ENCODE results near the gene GAK.

DNA sequence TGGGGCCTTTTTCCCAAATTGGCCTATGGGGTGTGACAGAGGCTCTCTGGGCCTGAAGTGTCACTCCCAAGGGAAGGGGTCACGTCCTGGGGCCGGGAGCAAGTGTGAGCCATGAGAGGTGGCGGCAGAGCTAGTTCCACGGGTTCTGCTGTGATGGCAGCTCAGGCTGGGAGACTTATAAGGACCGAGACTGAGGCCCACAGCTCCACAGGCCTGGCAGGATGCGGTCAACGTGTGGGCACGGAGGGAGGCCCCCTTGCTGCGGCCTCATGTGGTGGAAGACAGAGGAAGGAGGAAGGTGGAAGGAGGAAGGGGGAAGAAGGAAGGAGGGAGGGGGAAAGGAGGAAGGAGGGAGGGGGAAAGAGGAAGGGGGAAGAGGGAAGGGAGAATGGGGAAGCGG, 99.0 kb downstream of the GAK start:
- TF ChIP-seq CTCF (IDR thresholded peaks at IDR 0.05) (no peak), EP300 (IDR thresholded peaks at IDR 0.05) (no peak), POLR2A (IDR thresholded peaks at IDR 0.05) (no peak)

All from gastroesophageal sphincter (tissue), 3 donors.